CD1c-positive myeloid dendritic cell (primary cell): ENCODE data around the gene STAMBPL1.
A peak's percentile ranks its signal among the peaks of the same experiment; 100 is the strongest.

ENCODE experiments used
- DNase-seq: peaks from one replicate; pipeline ENCODE4 v3.0.0-alpha.2; 2016; ENCODE audit errors: extremely low spot score

Gene STAMBPL1

DNA sequence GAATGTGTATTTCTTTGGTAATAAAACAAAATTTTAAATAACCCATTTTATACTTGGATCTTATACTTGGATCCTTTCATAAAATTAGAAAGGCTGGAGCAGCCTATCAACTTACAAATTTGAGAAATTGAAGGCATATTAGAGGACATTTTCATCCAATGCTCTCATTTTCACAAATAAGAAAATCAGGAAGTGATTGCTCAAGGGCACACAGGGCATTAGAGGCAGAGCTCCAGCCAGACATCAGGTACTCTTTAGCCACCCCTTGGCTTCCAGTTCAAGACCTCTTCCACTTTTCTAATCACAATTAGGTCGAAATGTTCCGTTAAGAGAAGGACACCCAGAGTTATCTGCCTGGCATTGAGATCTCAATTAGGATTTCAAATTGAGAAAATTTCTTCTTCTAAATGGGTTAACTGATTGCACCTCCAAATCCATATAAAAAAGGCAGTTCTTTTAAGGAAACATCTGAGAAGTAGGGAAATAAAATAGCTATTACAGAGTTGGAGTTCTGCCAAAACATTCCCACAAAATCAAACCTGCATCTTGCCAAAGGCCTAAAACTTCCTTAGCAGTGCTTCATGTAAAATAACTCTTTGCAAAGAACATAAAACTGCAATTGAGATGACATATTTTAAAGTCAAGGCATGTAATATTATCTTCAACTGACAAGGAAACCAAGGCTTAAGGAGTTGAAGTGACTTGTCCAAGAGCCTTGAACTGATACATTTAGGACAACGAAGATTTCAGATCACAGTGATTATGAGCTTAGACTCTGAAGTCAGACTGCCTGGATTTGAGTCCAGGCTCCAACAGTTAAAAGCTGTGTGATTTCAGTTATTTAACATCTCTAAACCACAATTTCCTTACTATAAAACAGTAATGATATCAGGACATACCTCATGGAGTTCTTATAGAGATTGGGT is 70.1 kb downstream of the STAMBPL1 start:
- DNase-seq = peak; percentile 23

DNA sequence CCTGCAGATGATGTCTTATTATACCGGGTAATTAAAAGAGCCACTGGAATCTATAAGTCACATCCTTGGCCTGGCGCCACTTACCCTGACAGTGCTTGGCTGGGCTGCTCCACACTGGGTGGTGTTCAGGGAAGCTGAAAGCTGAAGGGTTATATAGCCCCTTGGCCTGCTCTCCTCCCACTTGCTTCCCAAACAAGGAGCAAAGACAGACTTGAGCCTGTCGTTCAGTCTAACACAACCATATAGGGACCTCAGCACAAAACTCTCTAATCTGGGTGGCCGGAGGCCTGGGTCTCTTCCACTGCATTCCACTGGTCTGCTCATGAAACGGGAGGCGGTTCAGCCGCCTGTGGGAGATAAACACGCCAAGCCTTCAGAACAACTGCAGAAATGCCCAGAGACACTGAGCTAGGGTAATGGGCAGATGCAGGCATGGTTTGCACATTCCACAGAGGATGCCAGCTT is 72.6 kb downstream of the STAMBPL1 start, which contains the start of gene ACTA2:
Gene ACTA2 (minus strand): TSS at position 127 of the 465 bp plus-strand sequence. CDS start 3,843 bp downstream, outside the sequence.
- DNase-seq = no peak

DNA sequence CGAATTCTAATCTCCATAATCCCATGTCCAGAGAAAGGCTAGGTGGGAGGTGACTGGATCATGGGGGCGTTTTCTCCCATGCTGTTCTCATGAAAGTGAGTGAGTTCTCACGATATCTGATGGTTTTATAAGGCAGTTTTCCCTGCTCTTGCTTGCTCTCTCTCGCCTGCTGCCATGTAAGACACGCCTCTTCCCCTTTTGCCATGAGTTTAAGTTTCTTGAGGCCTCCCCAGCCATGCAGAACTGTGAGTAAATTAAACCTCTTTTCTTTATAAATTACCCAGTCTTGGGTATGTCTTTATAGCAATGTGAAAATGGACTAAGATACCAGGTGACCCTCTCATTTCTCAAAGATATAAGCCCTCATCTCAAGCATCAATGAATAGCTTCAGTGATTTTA is 73.6 kb downstream of the STAMBPL1 start:
- DNase-seq = no peak

DNA sequence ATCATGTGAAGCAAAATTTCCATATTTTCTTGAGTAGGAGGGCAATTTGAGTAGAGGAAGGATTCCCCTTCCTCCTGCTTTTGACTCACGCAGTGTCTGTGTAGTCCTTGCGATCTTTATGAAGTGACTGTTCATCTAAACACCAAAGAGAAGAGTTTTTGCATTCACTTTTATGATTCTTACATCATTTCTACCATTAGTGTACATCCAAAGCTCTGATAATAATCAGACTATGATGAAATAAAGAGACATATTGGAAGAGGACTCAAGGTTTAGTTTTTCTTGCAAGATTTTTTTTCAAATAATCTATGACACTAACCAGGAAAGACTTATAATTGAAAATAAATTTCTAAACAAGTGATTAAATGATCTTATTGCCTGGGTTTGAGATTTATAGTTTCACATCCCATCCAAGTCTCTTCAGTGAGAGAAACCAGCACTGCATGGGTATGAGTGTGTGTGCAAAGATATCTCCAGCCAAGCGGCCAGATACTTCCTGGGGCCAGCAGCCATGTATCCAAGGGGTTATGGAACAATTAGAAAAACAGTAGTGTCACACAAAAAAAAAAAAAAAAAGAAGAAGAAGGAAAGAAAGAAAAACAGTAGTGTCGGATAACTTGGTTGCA is 74.5 kb downstream of the STAMBPL1 start:
- DNase-seq = no peak

DNA sequence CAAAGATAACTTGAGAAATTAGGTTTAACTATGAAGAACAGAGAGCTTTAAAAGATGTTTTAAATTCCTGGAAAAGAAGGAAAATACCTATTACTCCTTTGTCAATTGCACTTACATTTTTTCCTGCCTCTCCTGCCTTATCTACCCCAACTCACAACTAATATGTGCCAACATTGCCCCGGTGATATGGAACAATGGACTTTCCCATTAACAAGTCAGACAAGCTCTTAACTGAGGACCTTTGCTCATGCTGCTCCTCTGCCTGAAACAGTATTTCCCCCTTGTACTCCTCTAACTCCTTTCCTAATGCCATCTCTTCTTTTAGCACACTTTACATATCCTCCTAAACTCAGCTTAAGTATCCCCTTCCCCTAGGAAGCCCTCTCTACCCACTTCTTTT is 77.3 kb downstream of the STAMBPL1 start:
- no peak for DNase-seq

DNA sequence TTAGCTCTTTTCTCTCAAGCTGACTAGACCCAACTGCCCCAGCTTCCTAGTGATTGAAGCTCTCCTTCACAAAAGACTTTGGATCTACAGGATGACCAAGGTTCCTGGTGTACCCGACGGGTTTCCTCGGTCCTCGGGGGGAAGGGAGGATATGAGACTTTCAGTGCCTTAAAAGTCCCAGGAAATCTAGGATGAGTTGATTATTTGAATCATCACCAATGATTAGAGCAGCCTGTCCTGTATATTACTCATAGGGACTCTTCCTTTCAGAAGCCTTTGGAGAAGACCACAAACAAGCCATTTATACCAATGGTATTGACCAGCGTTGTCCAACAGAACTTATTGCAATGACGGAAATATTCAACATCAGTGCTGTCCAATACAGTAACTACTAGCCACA is 78.7 kb downstream of the STAMBPL1 start:
- no peak for DNase-seq

DNA sequence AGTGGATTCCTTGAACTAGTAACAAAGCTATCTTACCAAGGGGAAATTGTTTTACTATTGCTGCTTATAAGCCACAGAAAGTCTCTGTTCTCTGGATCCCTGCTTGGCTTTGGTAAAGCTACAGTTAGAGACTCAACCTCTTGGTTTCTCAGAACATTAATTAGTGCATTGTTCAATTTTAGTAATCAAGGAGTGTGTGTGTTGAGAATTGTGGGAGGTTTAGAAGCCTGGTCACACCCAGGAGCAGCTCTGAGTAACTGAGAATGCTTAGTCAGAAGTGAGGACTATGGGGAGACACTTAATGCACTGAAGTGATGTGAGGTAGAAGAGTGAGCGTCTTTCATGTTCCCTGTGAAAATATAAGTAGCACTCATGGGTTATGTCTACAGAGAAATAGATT is 80.8 kb downstream of the STAMBPL1 start:
- DNase-seq = no peak

DNA sequence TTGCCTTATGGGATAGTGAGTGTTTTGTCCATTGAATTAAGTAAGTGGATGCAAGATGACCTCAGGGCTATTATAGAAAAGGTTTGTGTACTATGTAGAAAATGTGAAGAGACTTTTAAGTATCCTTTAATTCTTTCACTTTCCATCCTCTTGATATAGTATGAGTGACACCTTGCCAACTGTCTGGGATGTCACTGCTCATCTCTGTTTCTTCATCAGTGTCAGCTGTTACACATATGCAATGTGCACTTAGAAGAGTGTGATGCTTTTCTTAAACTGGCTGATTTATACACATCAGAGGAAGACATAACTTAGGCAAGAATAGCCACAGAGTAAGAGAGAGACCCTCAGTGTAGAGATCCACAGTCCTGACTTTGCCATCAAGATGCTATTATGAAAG is 81.2 kb downstream of the STAMBPL1 start:
- DNase-seq = no peak

DNA sequence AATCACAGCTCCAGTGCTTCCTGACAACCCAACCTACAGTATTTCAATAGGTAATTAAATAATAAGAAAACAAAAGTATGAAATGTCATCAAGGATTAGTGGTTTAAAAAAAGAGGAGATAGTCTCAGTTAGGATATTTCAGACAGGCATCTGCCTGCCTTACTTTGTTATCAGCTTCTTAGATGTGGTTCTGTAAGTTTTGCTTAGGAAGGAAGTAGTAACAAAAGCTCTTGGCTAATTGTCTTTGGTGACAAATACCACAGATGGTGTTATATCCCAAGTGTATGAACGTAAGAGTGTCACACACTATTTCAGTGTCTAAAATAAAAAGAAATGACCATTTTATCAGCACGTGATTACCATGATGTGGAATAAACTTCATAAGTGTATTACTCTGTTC is 82.3 kb downstream of the STAMBPL1 start:
- DNase-seq = no peak

DNA sequence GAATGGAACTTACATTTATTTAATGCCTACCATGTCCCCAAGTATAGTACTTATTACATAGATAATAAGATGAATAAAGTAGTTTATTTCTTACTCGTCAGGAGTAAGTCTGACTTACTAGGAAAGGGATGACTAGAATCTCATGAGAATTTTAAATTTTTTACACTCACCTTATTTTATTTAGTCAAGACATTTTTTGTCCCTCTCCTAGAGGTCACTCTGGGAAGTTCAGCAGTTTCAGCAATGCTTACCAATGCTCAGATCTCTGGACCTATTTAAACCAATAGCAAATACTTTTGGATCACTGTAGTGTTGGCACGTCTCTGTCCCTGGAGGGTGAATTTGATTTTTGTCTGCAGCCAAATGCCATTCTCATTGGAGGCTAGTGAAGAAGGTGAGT is 83.3 kb downstream of the STAMBPL1 start:
- no peak for DNase-seq

DNA sequence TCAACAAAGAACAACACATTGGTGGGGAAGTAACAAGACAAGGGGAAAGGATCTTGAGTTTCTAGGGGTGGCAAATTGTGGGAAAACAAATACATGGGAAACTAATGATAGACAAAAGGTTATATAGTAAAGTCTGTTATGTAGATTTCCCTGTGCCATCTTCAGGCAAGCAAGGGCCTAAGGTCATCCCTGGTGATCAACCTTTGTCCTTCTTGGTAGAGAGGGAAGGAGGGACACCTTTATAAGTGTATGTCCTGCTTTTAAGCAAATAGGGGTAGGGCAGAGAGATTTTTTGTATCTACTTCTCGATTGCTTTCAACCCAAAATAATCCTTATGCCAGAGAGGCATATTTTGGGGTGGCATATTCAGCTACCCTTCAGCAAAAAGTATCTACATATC is 84.3 kb downstream of the STAMBPL1 start:
- no peak for DNase-seq

DNA sequence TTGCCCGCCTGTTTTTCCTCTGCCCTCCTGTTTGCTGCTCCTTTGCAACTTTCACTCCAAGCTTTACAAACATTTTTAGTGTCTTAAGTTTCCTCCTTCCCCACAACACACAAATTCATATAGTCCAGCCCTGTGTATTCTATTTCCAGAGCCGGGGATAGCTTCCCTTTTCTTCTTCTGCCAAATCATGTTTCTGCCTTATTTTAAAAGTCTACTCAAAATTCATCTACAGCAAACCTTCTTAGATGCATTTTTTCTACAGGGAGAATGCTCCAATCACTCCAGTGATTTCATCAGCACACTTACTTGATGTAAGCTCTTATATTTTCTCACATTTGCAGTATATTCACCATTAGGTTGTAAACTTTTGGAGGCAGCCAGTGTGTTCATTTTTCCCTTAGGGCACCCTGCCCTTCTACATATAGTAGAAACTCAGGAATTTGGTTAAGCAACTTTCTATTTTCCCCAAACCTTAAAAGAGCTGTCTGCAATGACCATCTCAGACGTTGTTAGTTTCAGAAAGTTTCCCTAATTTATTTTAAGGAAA is 84.9 kb downstream of the STAMBPL1 start:
- no peak for DNase-seq

DNA sequence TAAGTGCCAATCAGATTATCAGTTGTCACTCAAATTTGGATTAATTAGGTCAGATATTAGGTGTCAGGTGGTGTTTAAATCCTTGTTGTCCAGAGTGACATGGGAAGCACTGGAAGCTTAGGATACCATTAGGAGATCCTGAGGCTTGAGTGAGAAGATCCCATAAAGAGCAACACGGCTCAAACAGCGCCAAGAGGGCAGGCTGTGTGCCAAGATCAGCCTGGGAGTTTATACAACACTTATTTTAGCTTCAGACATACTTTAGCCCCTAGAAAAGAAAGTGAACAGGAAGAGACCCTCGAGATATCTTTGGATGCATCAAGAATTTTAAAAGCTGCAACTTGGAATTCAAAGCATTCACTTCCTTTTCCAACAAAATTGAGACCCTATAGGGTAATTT is 86.8 kb downstream of the STAMBPL1 start:
- no peak for DNase-seq

DNA sequence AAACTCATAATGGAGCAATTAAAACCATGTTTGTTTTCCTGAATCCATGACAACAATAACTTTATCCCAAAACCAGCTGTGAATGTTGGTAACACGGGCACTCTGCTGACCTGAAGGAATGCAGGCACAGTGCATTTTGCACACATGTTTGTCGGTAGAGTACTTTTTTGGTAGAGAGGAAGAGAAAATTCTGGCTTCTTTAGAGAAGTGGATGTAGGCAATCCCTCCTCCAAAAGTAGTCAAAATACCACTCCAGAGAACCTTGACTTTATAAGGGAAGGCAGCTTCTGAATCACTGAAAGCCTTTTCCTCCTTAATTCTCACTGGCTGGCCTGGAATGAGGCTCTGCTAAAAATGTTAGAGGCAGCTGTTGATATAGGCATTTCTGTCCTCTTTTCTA is 88.3 kb downstream of the STAMBPL1 start:
- no peak for DNase-seq

DNA sequence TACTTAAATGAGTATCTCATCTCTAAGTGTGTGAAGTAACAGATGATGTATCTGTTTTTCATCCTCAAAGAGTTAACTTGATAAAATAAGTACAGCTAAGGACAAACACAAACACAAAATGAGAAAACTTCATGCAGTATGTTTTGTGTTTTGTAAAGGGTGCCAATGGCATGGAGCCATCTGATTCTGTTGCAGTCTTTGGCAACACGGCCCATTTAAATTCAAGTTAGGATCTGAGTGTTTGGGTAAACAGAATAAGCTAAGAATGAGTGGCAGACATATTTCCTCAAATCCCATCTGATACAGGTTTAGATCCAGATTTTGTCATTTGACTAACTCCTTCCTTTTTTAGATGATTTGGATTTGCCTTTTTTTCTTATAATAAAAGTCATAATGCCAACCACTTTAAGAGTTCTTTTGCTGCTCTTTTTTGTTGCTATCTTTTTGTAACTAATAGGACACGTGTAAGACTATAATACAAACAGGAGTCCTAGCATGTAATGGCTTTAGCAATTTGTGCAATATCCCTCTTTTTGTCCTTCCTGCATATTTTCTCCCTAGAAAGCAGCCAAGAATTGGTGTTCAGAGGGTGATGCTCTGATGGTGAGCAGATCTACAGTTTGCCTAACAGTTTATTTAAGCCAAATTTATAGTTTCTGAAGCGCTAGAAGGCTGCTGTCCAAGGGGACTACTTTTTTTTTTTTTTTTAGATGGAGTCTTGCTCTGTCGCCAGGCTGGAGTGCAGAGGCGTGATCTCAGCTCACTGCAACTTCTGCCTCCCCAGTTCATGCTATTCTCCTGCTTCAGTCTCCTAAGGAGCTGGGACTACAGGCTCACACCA is 91.4 kb downstream of the STAMBPL1 start:
- DNase-seq = no peak
